SU-DHL-6 (cell line): ENCODE measurements around the gene GPATCH2.

ENCODE experiments used
- CTCF ChIP-seq: fragments of 200-600 bp; sonication (generic); IDR thresholded peaks from one replicate; pipeline ENCODE4 v1.5.1; 2017; ENCODE audit warnings: antibody characterized with exemption, mild to moderate bottlenecking, low read length, moderate library complexity; ENCODE audit not compliant: insufficient read depth, poor library complexity, severe bottlenecking
- EZH2phosphoT487 ChIP-seq: fragments of 200-600 bp; sonication (generic), shearing (Covaris generic); conservative IDR thresholded peaks from 2 replicates; pipeline ENCODE4 v1.6.1; 2018; ENCODE audit warnings: mild to moderate bottlenecking, antibody characterized with exemption, low read length, moderate library complexity, mixed read lengths

GRCh38 chr1:217524787-217525520 lies 105.9 kb downstream of the GPATCH2 start:
- TF ChIP-seq CTCF (no peak), EZH2phosphoT487 (no peak)
